SU-DHL-6 (cell line): ENCODE data around the gene FTL.

Experiments
- H2AFZ ChIP-seq: fragments of 200-600 bp; sonication (generic); 2 replicates; pipeline ENCODE4 v1.6.1; 2014; ENCODE audit warnings: low read depth, mild to moderate bottlenecking, moderate library complexity, mixed read lengths, antibody characterized with exemption, low read length; ENCODE audit not compliant: severe bottlenecking
- H3F3A ChIP-seq: fragments of 200-600 bp; shearing (Covaris generic); 2 replicates; pipeline ENCODE4 v1.6.0; 2016; ENCODE audit warnings: antibody characterized with exemption, mild to moderate bottlenecking; ENCODE audit not compliant: insufficient read depth
- H3K27ac ChIP-seq: fragments of 200-600 bp; sonication (generic); 2 replicates; pipeline ENCODE4 v1.5.1; 2016; ENCODE audit warnings: low read depth, mild to moderate bottlenecking, low read length, moderate library complexity, mixed read lengths
- H3K27me3 ChIP-seq: fragments of 200-600 bp; sonication (generic), shearing (Covaris generic); 2 replicates; pipeline ENCODE4 v1.6.0; 2014; ENCODE audit warnings: mild to moderate bottlenecking, low read length
- H3K36me3 ChIP-seq: fragments of 200-600 bp; sonication (generic); 2 replicates; pipeline ENCODE4 v1.6.1; 2014; ENCODE audit warnings: mild to moderate bottlenecking, low read length, mixed read lengths
- H3K4me2 ChIP-seq: fragments of 300-600, 200-600 bp; shearing (Covaris generic), sonication (generic); 2 replicates; pipeline ENCODE4 v1.6.0; 2014; ENCODE audit warnings: low read length, low read depth, mild to moderate bottlenecking; ENCODE audit not compliant: poor library complexity, severe bottlenecking
- H3K4me3 ChIP-seq: fragments of 200-600 bp; sonication (generic); 2 replicates; pipeline ENCODE4 v1.5.1; 2014; ENCODE audit warnings: antibody characterized with exemption, low read length, mild to moderate bottlenecking, mixed read lengths; ENCODE audit not compliant: insufficient read depth, poor library complexity, severe bottlenecking
- H3K79me2 ChIP-seq: fragments of 200-600 bp; sonication (generic); 2 replicates; pipeline ENCODE4 v1.6.1; 2014; ENCODE audit warnings: mild to moderate bottlenecking, low read length, moderate library complexity; ENCODE audit not compliant: insufficient read depth
- H3K9ac ChIP-seq: fragments of 200-600 bp; sonication (generic); 2 replicates; pipeline ENCODE4 v1.7.0; 2014; ENCODE audit warnings: mild to moderate bottlenecking, low read length
- H3K9me2 ChIP-seq: fragments of 200-600 bp; sonication (generic); replicated peaks from 2 replicates; pipeline ENCODE4 v1.6.1; 2014; ENCODE audit warnings: low read length; ENCODE audit not compliant: insufficient read depth
- H3K9me3 ChIP-seq: fragments of 200-600 bp; sonication (generic); 2 replicates; pipeline ENCODE4 v1.6.1; 2014; ENCODE audit warnings: low read length, mixed read lengths; ENCODE audit not compliant: insufficient read depth
- H4K20me1 ChIP-seq: fragments of 200-600 bp; sonication (generic); 2 replicates; pipeline ENCODE4 v1.6.1; 2014; ENCODE audit warnings: low read depth, mild to moderate bottlenecking, antibody characterized with exemption, low read length, moderate library complexity, mixed read lengths
- EZH2phosphoT487 ChIP-seq: fragments of 200-600 bp; sonication (generic), shearing (Covaris generic); conservative IDR thresholded peaks from 2 replicates; pipeline ENCODE4 v1.6.1; 2018; ENCODE audit warnings: mild to moderate bottlenecking, antibody characterized with exemption, low read length, moderate library complexity, mixed read lengths
- TF ChIP-seq, protein P1 (sequence below): fragments of 200-600 bp; sonication (generic); IDR thresholded peaks from one replicate; pipeline ENCODE4 v1.5.1; 2017; ENCODE audit warnings: antibody characterized with exemption, mild to moderate bottlenecking, low read length, moderate library complexity; ENCODE audit not compliant: insufficient read depth, poor library complexity, severe bottlenecking

Gene FTL

DNA sequence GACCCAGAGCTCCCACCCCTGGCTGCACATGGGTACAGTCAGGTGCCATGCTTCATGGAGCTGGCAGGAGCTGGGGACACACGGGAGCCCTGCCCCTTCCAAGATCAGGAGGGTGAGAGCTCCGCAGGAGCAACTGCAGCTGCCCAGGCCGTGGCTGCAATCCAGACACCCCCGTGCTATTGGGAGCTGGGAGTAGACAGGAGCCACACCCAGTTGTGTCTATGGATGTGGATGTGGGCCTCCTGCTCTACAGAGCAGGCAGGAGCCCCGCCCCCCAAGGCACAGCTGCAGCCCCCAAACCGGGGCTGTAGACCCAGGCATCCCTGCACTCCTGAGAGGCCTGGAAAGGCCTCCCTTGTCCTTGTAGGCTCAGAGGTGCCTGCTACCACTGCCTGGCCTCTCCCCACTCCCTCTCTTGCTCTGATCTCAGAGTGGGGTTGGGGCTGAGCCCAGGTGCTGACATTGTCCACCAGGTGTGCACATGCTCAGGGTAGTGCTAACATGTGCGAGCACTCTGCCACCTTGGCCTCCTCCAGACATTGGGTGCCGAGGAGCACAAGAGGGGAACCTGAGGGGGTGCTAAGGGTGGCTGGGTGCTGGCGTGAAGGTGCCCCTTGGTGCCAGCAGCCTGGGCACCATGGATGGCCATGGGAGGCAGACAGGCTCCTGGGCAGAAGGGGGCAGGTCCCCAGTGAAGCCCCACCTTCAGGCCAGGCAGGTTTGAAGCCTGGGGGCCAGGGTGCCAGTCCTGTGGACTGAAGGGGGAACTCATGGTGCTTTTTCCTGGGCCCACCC is 18.4 kb upstream of the FTL start:
- Histone ChIP-seq H3F3A (no peaks in the 10 kb centered on the region), H3K9me3 (peaks cover 21% of the 10 kb centered on the region; the same call in 1 of the 2 replicates), H3K27ac (no peak overlapping the region), H2AFZ (no peak overlapping the region), H4K20me1 (no peaks in the 10 kb centered on the region), H3K36me3 (no peaks in the 10 kb centered on the region), H3K4me3 (no peak overlapping the region), H3K27me3 (no peaks in the 10 kb centered on the region), H3K9ac (no peak overlapping the region), H3K79me2 (no peaks in the 10 kb centered on the region), H3K4me2 (no peak overlapping the region), H3K9me2 (no peaks in the 10 kb centered on the region)
- TF ChIP-seq EZH2phosphoT487, result no peak
- TF ChIP-seq, protein P1, sequence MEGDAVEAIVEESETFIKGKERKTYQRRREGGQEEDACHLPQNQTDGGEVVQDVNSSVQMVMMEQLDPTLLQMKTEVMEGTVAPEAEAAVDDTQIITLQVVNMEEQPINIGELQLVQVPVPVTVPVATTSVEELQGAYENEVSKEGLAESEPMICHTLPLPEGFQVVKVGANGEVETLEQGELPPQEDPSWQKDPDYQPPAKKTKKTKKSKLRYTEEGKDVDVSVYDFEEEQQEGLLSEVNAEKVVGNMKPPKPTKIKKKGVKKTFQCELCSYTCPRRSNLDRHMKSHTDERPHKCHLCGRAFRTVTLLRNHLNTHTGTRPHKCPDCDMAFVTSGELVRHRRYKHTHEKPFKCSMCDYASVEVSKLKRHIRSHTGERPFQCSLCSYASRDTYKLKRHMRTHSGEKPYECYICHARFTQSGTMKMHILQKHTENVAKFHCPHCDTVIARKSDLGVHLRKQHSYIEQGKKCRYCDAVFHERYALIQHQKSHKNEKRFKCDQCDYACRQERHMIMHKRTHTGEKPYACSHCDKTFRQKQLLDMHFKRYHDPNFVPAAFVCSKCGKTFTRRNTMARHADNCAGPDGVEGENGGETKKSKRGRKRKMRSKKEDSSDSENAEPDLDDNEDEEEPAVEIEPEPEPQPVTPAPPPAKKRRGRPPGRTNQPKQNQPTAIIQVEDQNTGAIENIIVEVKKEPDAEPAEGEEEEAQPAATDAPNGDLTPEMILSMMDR, result no peak

DNA sequence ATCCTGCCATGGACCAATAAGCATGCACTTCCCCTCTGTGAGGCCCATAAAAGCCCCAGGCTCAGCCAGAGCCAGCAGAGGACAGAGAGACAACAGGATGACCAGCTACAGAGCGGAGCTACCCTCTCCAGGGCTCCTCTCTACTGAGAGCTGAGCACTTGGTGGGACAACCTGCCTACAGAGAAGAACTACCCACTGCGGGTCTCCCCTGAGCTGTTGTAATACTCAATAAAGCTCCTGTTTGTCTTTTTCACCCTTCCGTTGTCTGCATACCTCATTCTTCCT is 17.9 kb upstream of the FTL start:
- Histone ChIP-seq H3K36me3 (no peaks in the 10 kb centered on the region), H3K79me2 (no peaks in the 10 kb centered on the region), H2AFZ (no peak overlapping the region), H3K9ac (no peak overlapping the region), H3K4me2 (no peak overlapping the region), H3K4me3 (no peak overlapping the region), H3K9me3 (peaks cover 21% of the 10 kb centered on the region; the same call in 1 of the 2 replicates), H3K27ac (no peak overlapping the region), H3K27me3 (no peaks in the 10 kb centered on the region), H4K20me1 (no peaks in the 10 kb centered on the region), H3F3A (no peaks in the 10 kb centered on the region), H3K9me2 (no peaks in the 10 kb centered on the region)
- TF ChIP-seq EZH2phosphoT487, result no peak
- TF ChIP-seq, protein P1, result no peak

DNA sequence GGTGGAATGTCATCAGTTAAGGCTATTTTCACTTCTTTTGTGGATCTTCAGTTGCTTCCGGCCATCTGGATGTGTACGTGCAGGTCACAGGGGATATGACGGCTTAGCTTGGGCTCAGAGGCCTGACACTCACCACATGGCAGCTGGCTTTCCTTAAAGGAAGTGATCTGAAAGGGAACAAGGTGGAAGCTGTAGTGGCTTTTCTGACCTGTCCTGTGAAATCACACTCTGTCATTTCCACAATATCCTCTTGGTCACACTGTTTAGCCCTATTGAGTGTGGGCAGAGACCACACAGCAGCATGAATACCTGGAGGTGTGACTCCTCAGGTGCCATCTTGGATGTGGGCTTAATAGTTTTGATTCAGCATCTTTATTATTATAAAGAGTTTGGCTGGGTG is 14.9 kb upstream of the FTL start:
- no peak overlapping the region for H3K27ac ChIP-seq
- H3K36me3 ChIP-seq, result no peaks in the 10 kb centered on the region
- H2AFZ ChIP-seq, result no peak overlapping the region
- peaks cover 5% of the 10 kb centered on the region for H3K79me2 ChIP-seq
- no peak overlapping the region for H3K4me3 ChIP-seq
- TF ChIP-seq, protein P1, result no peak
- TF ChIP-seq EZH2phosphoT487, result no peak
- no peak overlapping the region for H3K4me2 ChIP-seq
- no peaks in the 10 kb centered on the region for H4K20me1 ChIP-seq
- no peaks in the 10 kb centered on the region for H3F3A ChIP-seq
- H3K27me3 ChIP-seq, result no peaks in the 10 kb centered on the region
- peaks cover 21% of the 10 kb centered on the region; the same call in 1 of the 2 replicates for H3K9me3 ChIP-seq
- H3K9ac ChIP-seq, result no peak overlapping the region
- H3K9me2 ChIP-seq, result no peaks in the 10 kb centered on the region
